Measurements from ENCODE around the gene IQSEC3.
A peak's percentile ranks its signal among the peaks of the same experiment; 100 is the strongest.
"Not testable (repeated sequence)": the region's sequence is repeated elsewhere in the genome, so short reads cannot be mapped to it uniquely, and the experiment has no call there.

IQSEC3 gene

GRCh38 chr12:113347-113746, 46.8 kb downstream of the IQSEC3 start:
- DNase-seq: no peak

GRCh38 chr12:114626-115211, 48.2 kb downstream of the IQSEC3 start:
- no peak for DNase-seq

- DNase-seq: no peak
Observed at GRCh38 chr12:115518-115917, 49.0 kb downstream of the IQSEC3 start.

DNA sequence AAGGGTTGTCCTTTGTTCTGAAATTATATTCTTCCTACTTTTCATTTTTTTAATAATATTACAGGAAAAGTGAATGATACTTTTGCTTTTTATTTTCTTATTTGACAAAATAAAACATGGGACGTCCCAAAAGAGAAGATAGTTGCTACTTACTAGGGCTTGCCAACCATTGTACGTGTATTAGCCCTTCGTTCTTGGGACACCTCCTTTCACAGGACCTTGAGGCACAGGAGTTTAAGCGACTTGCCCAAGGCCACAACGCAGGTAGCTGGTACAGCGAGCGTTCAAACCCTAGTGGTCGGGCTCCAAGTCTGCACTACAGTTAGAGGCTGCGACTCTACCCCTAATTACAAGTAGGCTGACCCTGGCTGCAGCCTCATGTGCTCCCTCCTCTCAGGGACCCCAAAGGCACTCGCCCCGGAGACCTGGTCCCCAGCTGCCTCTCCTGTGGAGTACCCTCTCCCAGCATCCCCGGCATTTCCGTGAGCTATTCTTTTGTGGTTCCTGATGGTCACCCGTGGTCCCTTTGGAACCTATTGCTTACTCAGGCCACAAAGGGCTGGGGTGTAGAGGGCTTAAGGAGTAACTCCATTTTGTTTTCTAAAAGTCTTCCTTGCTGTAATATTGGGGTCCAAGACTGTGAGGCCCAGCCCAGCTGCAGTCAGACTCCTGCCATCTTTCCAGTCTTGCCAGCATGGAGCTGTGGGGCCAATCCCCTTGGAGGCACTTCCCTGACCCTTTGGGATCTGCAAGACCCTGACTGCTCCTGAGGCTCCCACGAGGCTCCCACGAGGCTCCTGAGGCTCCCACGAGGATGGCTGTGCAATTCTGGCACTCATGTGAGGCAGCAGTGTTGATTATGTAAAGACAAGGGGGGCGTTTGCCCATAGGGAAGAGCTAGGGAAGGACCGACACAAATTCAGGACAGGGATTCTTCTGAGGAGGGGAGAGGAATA, 49.7 kb downstream of the IQSEC3 start:
- no peak for DNase-seq

GRCh38 chr12:117311-117710, 50.7 kb downstream of the IQSEC3 start:
- DNase-seq: no peak

DNA sequence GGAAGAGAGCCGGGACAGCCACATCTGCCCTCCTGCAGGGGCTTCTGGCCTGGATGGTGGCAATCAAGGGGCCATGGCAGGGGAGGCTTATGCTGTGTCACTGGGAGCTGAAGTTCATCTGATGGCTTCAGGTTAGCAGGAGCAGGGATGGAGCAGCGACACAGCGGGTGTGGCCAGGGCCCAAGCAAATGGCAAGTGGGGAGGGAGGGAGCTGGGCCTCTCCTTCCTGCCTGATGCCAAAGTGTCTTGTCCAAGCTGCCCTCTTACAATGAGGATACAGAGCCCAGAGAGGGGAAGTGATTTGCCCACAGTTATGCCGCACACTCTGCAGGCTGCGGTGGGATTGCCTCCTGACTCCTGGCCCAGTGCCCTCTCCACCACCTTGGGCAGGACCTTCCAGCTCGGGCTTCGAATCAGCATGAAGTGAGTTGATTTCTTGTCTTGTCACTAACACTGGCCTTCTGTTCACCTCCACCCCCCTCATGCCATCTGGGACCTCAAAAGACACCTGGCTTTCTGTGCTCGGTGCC, 51.3 kb downstream of the IQSEC3 start:
- no peak for DNase-seq

DNA sequence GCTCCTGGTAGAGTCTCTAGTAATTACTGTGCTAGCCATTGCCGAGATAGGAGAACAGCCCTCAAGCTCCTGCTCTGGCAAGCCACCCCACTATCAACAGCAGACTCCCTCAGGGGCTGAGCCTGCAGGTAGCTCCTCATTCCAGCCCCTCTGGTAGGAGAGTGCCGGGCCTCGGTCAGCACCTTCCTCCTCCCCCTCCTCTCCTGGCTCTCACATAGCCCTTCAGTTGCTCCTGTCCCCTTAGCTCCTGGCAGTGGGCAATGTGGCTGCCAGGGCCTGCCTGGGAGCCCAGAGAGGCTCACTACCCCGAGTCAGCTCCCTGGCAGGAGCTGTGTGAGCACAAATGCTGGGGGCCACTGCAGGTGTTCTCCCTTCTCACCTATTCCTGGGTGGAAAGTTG, 52.0 kb downstream of the IQSEC3 start:
- DNase-seq: no peak

DNA sequence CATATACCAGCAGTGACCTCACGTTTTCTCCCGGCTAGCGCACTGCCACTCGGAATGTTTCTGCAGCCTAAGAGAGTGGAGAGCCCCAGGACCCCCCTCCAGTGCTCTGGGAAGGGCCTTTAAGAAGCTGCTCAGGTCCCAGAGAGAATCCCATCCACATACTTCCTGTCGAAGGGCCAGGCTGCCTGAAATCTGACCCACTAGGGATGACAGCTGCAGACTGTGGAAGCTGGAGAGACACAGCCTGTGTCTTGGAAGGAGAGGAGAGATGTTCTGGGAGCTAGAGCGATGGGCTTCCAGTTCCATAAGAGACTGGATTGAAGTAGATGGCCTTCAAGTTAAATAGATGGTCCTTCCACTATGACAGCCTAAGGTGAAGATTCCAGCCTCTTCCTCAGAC, 54.4 kb downstream of the IQSEC3 start:
- no peak for DNase-seq

GRCh38 chr12:121647-122046, 55.1 kb downstream of the IQSEC3 start:
- DNase-seq: no peak

GRCh38 chr12:125075-125474, 58.5 kb downstream of the IQSEC3 start:
- DNase-seq: no peak

- DNase-seq: no peak
Observed at GRCh38 chr12:125566-125965, 59.0 kb downstream of the IQSEC3 start.

- DNase-seq: no peak
Observed at GRCh38 chr12:128079-128478, 61.5 kb downstream of the IQSEC3 start.

DNA sequence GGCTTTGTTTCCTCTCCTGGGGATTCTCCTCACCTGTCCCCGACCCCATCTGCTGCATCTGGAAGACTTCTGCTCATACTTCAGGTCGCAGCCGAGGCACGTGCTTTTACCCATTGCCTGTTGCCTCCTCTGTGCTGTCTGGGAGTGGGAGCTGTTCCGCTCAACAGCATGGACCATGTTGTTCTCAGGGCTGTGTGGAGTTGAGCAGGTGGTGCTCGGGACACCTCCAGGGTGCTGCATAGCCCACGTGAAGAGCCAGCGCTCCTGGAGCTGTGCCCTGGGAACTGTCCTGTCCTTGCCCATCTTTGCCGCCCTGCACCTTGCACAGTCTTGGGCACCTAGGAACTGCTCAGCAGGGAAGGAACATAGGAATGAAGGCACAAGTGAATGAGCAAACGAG, 62.4 kb downstream of the IQSEC3 start:
- DNase-seq: no peak

- no peak for DNase-seq
Observed at GRCh38 chr12:130519-130918, 64.0 kb downstream of the IQSEC3 start.

GRCh38 chr12:131008-131407, 64.4 kb downstream of the IQSEC3 start:
- no peak for DNase-seq

DNA sequence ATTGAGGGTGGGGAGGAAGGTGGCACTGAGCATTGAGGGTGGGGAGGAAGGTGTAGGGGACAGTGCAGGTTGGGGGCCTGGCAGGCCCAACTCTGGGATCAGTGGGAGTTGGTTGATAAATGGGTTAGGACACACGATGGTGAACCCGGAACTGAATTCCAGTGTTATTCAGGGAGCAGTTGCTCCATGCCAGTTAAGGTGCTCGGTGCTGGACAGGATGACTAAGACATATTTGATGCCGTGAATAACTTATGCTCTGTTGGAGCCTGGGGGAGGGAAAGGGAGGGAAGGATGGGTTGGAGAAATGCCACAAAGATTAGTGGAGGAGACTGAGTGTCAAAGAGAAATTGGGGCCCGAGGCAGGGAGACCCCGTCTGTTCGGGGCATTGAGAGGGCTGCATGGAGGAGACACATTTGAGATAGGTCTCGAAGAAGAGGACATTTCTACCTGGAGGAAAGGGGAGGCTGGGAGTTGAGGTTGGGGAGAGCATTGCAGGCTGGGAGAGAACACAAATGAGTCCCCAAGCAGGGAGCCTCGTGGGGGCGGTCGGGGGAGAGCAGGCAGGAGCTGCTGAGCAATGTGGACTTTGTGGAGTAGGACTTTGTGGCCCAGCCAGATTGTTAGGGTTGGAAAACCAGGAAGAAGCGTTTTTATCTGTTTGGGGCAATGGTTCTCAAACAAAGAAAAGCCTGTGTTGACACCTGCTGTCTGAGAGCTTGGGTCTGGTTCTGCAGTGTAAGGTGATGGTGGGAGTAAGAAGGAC, 65.3 kb downstream of the IQSEC3 start:
- no peak for DNase-seq

DNA sequence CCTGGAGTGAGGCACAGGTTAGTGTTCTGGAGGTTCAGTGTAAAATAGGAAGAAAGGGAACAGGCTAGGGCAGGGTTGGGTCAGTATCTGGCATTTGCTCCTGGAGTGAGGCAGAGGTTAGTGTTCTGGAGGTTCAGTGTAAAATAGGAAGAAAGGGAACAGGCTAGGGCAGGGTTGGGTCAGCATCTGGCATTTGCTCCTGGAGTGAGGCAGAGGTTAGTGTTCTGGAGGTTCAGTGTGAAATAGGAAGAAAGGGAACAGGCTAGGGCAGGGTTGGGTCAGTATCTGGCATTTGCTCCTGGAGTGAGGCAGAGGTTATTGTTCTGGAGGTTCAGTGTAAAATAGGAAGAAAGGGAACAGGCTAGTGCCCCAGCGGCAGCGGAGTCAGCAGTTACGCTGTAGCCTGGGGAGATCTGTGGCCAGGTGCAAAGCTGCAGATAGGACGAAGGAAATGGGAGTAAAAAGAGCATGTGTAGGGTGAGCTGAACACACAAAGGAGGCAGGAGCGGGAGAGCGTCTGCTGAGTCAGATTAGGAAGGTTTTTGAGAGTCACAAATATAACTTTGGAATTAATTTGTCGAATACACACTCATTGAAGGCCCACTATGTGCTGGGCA, 67.2 kb downstream of the IQSEC3 start:
- DNase-seq: not testable (repeated sequence)

GRCh38 chr12:135138-135537, 68.6 kb downstream of the IQSEC3 start:
- DNase-seq: no peak

GRCh38 chr12:138171-138897, 71.8 kb downstream of the IQSEC3 start:
- DNase-seq: no peak

DNA sequence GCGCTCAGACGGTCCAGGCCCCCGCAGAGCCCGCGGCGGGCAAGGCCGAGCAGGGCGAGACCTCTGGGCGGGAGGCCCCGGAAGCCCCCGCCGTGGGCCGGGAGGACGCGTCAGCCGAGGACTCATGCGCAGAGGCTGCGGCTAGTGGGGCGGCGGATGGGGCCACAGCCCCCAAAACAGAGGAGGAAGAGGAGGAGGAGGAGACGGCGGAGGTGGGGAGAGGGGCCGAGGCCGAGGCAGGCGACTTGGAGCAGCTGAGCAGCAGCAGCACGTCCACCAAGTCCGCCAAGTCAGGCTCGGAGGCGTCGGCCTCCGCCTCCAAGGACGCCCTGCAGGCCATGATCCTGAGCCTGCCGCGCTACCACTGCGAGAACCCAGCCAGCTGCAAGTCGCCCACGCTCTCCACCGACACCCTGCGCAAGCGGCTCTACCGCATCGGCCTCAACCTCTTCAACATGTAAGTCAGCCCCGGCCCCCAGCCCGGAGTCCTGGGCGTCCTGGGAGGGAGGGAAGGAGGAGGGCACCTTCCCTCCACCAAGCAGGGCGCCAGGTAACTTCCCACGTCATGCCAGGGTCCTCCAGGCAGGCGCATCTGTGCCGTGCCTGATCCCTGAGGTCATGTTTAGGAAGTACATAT, 72.4 kb downstream of the IQSEC3 start:
- DNase-seq: peak; percentile 9

DNA sequence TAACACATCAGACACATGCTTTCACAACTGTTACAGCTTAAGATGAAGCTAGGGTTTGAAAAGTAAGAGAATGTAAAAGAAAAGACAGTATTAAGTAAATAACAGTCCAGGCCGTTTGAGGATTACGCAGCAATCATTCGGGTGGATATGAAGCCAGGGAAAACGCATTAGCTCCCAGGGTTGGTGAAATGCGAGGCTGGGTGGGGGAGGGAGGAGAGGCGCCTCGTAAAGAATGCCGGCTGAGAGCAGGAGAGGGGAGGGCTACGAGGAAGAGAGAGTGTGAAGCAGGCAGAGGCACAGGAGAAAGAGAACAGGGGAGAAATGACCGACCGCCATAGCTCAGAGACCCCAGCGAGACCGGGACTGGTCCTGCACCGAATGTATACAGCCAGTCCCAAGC, 73.0 kb downstream of the IQSEC3 start:
- DNase-seq: no peak

DNA sequence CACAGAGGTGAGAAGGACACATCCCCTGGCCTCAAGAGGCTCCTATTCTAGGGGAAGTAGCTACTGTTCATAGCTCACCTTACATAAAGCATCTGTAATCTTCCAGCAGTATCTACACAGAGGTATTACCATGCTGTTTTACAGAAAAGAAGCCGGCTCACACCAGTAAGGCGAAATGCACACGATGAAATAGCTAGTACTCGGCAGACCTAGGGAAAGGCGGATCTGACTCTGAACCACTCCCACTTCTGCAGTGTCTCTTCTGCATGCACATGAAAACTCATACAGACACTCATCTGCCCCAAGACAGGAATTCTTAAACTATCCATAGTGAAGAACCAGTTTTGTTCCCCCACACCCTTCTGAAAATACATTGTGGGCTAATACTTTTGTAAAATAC, 73.6 kb downstream of the IQSEC3 start:
- no peak for DNase-seq

Measured in activated CD4-positive, alpha-beta T cell treated with anti-CD3 and anti-CD28 coated beads, Interleukin-10, Interleukin-2, amounts not matched to agents 100 ng/mL and 50 ng/mL, durations not matched to agents 16 hours and 8 hours (primary cell).